CD14-positive monocyte (primary cell): Measurements from ENCODE around the gene TMEM119. TPM values are rescaled to one million over a fixed set of nuclear protein-coding genes. Genes with fewer than 3 reads are reported as not detected.

Source experiments
- DNase-seq, 3 donors: peaks; one replicate each; pipeline ENCODE4 v3.0.0-alpha.2; 2011 to 2022
- H2AFZ ChIP-seq: 2 replicates; pipeline ENCODE4 v1.6.0; 2012; ENCODE audit warnings: mild to moderate bottlenecking, low read depth, low read length, inconsistent platforms; ENCODE audit not compliant: insufficient read depth, poor library complexity, severe bottlenecking
- H3K27ac ChIP-seq, 2 donors: 1 replicate in 1 of 2; 2 replicates in 1 of 2; pipeline ENCODE4 v1.5.1; 2012 to 2013; ENCODE audit warnings: low read length in 2 of 2, control low read depth in 1 of 2, inconsistent platforms in 1 of 2, low read depth in 1 of 2, mild to moderate bottlenecking in 1 of 2
- H3K27me3 ChIP-seq, 2 donors: one replicate each; pipeline versions ENCODE4 v1.6.0 to v1.6.1; 2011 to 2013; ENCODE audit warnings: low read length in 2 of 2; ENCODE audit not compliant: control insufficient read depth in 2 of 2, insufficient read depth in 2 of 2
- H3K36me3 ChIP-seq, 2 donors: replicated peaks in 1 of 2; 1 replicate in 1 of 2; 2 replicates in 1 of 2; pipeline versions ENCODE4 v1.5.1 to v1.6.1; 2012 to 2013; ENCODE audit warnings: low read length in 2 of 2, control low read depth in 1 of 2, inconsistent platforms in 1 of 2, mild to moderate bottlenecking in 1 of 2; ENCODE audit not compliant: insufficient read depth in 2 of 2, control insufficient read depth in 1 of 2
- H3K4me1 ChIP-seq, 2 donors: 1 replicate in 1 of 2; 2 replicates in 1 of 2; pipeline versions ENCODE4 v1.5.1 to v1.6.1; 2012 to 2013; ENCODE audit warnings: low read length in 2 of 2, control low read depth in 1 of 2, inconsistent platforms in 1 of 2, mild to moderate bottlenecking in 1 of 2, moderate library complexity in 1 of 2; ENCODE audit not compliant: insufficient read depth in 2 of 2, control insufficient read depth in 1 of 2
- H3K4me2 ChIP-seq: replicated peaks from 2 replicates; pipeline ENCODE3; 2012; ENCODE audit warnings: low read length, moderate library complexity, mild to moderate bottlenecking; ENCODE audit not compliant: poor library complexity, severe bottlenecking; ENCODE audit errors: extremely low read depth
- H3K4me3 ChIP-seq, 3 experiments: fragments of 200-600 bp in 1 of 3; sonication (generic) in 1 of 3; replicated peaks in 1 of 3; 1 replicate in 2 of 3; 2 replicates in 1 of 3; pipeline ENCODE4 v1.5.1; 2011 to 2013; ENCODE audit warnings: low read length in 3 of 3, mild to moderate bottlenecking in 3 of 3, control low read depth in 2 of 3, low read depth in 2 of 3, inconsistent platforms in 1 of 3, moderate library complexity in 1 of 3
- H3K79me2 ChIP-seq: 2 replicates; pipeline ENCODE4 v1.6.0; 2012; ENCODE audit warnings: mild to moderate bottlenecking, control low read depth, inconsistent platforms, low read length, moderate library complexity; ENCODE audit not compliant: insufficient read depth
- H3K9ac ChIP-seq: 2 replicates; pipeline ENCODE4 v1.6.0; 2017; ENCODE audit warnings: low read length, mild to moderate bottlenecking; ENCODE audit not compliant: insufficient read depth, poor library complexity, severe bottlenecking
- H3K9me3 ChIP-seq, 2 donors: replicated peaks in 1 of 2; 1 replicate in 1 of 2; 2 replicates in 1 of 2; pipeline versions ENCODE4 v1.5.1 to v1.6.1; 2012 to 2013; ENCODE audit warnings: low read length in 2 of 2, control low read depth in 1 of 2; ENCODE audit not compliant: control insufficient read depth in 1 of 2, insufficient read depth in 1 of 2
- H4K20me1 ChIP-seq: 2 replicates; pipeline ENCODE4 v1.6.0; 2012; ENCODE audit warnings: mild to moderate bottlenecking, low read length, control low read depth, moderate library complexity; ENCODE audit not compliant: insufficient read depth
- H3K27ac Mint-ChIP-seq, 7 donors: one replicate each; pipeline ENCODE4 v1.8.0; 2020; ENCODE audit warnings: mild to moderate bottlenecking in 7 of 7, mixed read lengths in 7 of 7, moderate library complexity in 6 of 7, inconsistent platforms in 2 of 7
- H3K27me3 Mint-ChIP-seq, 3 donors: one replicate each; pipeline ENCODE4 v1.8.0; 2021 to 2022; ENCODE audit warnings: low read depth in 3 of 3, mild to moderate bottlenecking in 3 of 3, mixed read lengths in 3 of 3, moderate library complexity in 3 of 3, inconsistent platforms in 1 of 3
- H3K36me3 Mint-ChIP-seq, 2 donors: one replicate each; pipeline ENCODE4 v1.8.0; 2020; ENCODE audit warnings: mixed read lengths in 2 of 2, inconsistent platforms in 1 of 2, mild to moderate bottlenecking in 1 of 2
- H3K4me1 Mint-ChIP-seq: one replicate; pipeline ENCODE4 v1.8.0; 2020; ENCODE audit warnings: mild to moderate bottlenecking, mixed read lengths
- H3K4me3 Mint-ChIP-seq, 2 donors: one replicate each; pipeline ENCODE4 v1.8.0; 2020; ENCODE audit warnings: mild to moderate bottlenecking in 2 of 2, mixed read lengths in 2 of 2, moderate library complexity in 1 of 2
- H3K9me3 Mint-ChIP-seq, 7 donors: one replicate each; pipeline ENCODE4 v1.8.0; 2020 to 2022; ENCODE audit warnings: mixed read lengths in 7 of 7, mild to moderate bottlenecking in 6 of 7, moderate library complexity in 6 of 7, inconsistent platforms in 2 of 7
- CTCF ChIP-seq: fragments of 200-600 bp; IDR thresholded peaks from one replicate; pipeline ENCODE4 v1.8.0; 2022; ENCODE audit warnings: antibody characterized with exemption, mild to moderate bottlenecking
- WGBS: methylation state at CpG from one replicate; pipeline ENCODE4 v1.1.5; 2013; ENCODE audit warnings: missing lambda C conversion rate; ENCODE audit not compliant: insufficient coverage; 5-methylcytosine and 5-hydroxymethylcytosine counted together
- intact Hi-C, 2 donors: fragments of 100-400 bp; cut with micrococcal nuclease; formaldehyde crosslinking; loops; one replicate each; pipeline versions ENCODE4 v1.15.0 to v1.15.1; 2023
- polyA plus RNA-seq, 3 donors: library from polyadenylated mRNA; depleted of rRNA in 1 of 3; unstranded in 2 of 3; stranded (reverse) in 1 of 3; fragments of 300-500 nt in 2 of 3; fragments of >200 nt in 1 of 3; fragmentation: Illumina TruSeq in 2 of 3; gene quantifications; 1 replicate in 2 of 3; 2 replicates in 1 of 3; pipeline ENCODE4 v1.2.3, GENCODE V29; 2012 to 2021

TMEM119 gene
- polyA plus RNA-seq, 3 donors, result 0.18 to 0.85 (median 0.56) TPM

GRCh38 chr12:108587826-108588225, 10.1 kb downstream of the TMEM119 start:
- H3K9ac ChIP-seq, result no peak overlapping the region
- H3K27me3 ChIP-seq, result no peaks in the 10 kb centered on the region
- no peaks in the 10 kb centered on the region for H3K36me3 ChIP-seq
- Mint-ChIP-seq H3K27ac (no peak overlapping the region), H3K9me3 (no peaks in the 10 kb centered on the region), H3K4me1 (no peaks in the 10 kb centered on the region), H3K36me3 (no peaks in the 10 kb centered on the region), H3K27me3 (peaks cover 0 to 7% (median 2%) of the 10 kb centered on the region in 3 donors), H3K4me3 (no peak overlapping the region)
- no CpG with 5 or more reads among the region's 4 CpGs for WGBS
- H3K27ac ChIP-seq, result no peak overlapping the region
- no peaks in the 10 kb centered on the region for H3K79me2 ChIP-seq
- no peaks in the 10 kb centered on the region for H4K20me1 ChIP-seq
- H2AFZ ChIP-seq, result no peak overlapping the region
- intact Hi-C loops, result no loop called here
- H3K4me2 ChIP-seq, result no peak overlapping the region
- no peaks in the 10 kb centered on the region for H3K9me3 ChIP-seq
- no peak for DNase-seq
- TF ChIP-seq CTCF, result no peak
- no peaks in the 10 kb centered on the region for H3K4me1 ChIP-seq
- H3K4me3 ChIP-seq, result no peak overlapping the region

- intact Hi-C loops, result no loop called here
- Histone ChIP-seq H3K79me2 (no peaks in the 10 kb centered on the region), H3K27me3 (no peaks in the 10 kb centered on the region), H3K9ac (no peak overlapping the region), H4K20me1 (no peaks in the 10 kb centered on the region), H2AFZ (no peak overlapping the region), H3K36me3 (no peaks in the 10 kb centered on the region), H3K4me1 (no peaks in the 10 kb centered on the region), H3K27ac (no peak overlapping the region), H3K9me3 (no peaks in the 10 kb centered on the region), H3K4me2 (no peak overlapping the region), H3K4me3 (no peak overlapping the region)
- Mint-ChIP-seq H3K9me3 (no peaks in the 10 kb centered on the region), H3K4me1 (no peaks in the 10 kb centered on the region), H3K4me3 (no peak overlapping the region), H3K27me3 (peaks cover 0 to 7% (median 2%) of the 10 kb centered on the region in 3 donors), H3K36me3 (no peaks in the 10 kb centered on the region), H3K27ac (no peak overlapping the region)
- DNase-seq, result no peak
- no peak for TF ChIP-seq CTCF
- WGBS, result 83% methylated on average over 6 of the region's 11 CpGs
Observed at GRCh38 chr12:108586306-108586705, 11.6 kb downstream of the TMEM119 start.
